Mesothelial cell of epicardium (in vitro differentiated cells): Measurements from ENCODE around the gene GRIK1. TPM values are rescaled to one million over a fixed set of nuclear protein-coding genes. Genes with fewer than 3 reads are reported as not detected.
A peak's percentile ranks its signal among the peaks of the same experiment; 100 is the strongest.

Experiments used
- DNase-seq, 2 experiments: peaks; one replicate each; pipeline ENCODE4 v3.0.0; 2021; ENCODE audit warnings: low spot score in 2 of 2; ENCODE audit not compliant: unreplicated experiment in 2 of 2
- H3K27ac Mint-ChIP-seq: 2 replicates; pipeline ENCODE4 v1.8.0; 2021; ENCODE audit warnings: mixed read lengths
- H3K27me3 Mint-ChIP-seq: 2 replicates; pipeline ENCODE4 v1.8.0; 2021; ENCODE audit warnings: low read depth, mixed read lengths
- H3K36me3 Mint-ChIP-seq: 2 replicates; pipeline ENCODE4 v1.8.0; 2021; ENCODE audit warnings: mixed read lengths
- H3K4me1 Mint-ChIP-seq: 2 replicates; pipeline ENCODE4 v1.8.0; 2021; ENCODE audit warnings: mixed read lengths
- H3K4me3 Mint-ChIP-seq: 2 replicates; pipeline ENCODE4 v1.8.0; 2021; ENCODE audit warnings: mild to moderate bottlenecking, moderate library complexity, mixed read lengths
- H3K9me3 Mint-ChIP-seq: 2 replicates; pipeline ENCODE4 v1.8.0; 2021; ENCODE audit warnings: mixed read lengths
- total RNA-seq: library from RNA; stranded (reverse); gene quantifications from 3 replicates; pipeline ENCODE4 v1.2.1, GENCODE V29; 2021
- TF ChIP-seq, protein P1 (sequence below): fragments of 200-600 bp; sonication (generic); IDR thresholded peaks from one replicate; pipeline ENCODE4 v1.5.0; 2021; ENCODE audit warnings: antibody characterized with exemption; ENCODE audit not compliant: unreplicated experiment

Gene GRIK1
- 4.3 to 5.9 TPM (median 5.4 TPM) in 3 replicates for total RNA-seq

GRCh38 chr21:29939924-29940275 lies at the start of gene GRIK1:
Gene GRIK1 (minus strand): TSS chr21:29939996.
- Mint-ChIP-seq H3K36me3 (no peaks in the 10 kb centered on the region), H3K9me3 (no peaks in the 10 kb centered on the region), H3K4me3 (peak within 1 kb of the TSS; percentile 84), H3K27me3 (peaks cover 91% of the 10 kb centered on the region), H3K27ac (no peak within 1 kb of the TSS), H3K4me1 (peaks cover 12% of the 10 kb centered on the region)
- TF ChIP-seq, protein P1, sequence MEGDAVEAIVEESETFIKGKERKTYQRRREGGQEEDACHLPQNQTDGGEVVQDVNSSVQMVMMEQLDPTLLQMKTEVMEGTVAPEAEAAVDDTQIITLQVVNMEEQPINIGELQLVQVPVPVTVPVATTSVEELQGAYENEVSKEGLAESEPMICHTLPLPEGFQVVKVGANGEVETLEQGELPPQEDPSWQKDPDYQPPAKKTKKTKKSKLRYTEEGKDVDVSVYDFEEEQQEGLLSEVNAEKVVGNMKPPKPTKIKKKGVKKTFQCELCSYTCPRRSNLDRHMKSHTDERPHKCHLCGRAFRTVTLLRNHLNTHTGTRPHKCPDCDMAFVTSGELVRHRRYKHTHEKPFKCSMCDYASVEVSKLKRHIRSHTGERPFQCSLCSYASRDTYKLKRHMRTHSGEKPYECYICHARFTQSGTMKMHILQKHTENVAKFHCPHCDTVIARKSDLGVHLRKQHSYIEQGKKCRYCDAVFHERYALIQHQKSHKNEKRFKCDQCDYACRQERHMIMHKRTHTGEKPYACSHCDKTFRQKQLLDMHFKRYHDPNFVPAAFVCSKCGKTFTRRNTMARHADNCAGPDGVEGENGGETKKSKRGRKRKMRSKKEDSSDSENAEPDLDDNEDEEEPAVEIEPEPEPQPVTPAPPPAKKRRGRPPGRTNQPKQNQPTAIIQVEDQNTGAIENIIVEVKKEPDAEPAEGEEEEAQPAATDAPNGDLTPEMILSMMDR: no peak
- DNase-seq: peak; percentile 20 to 41

- H3K27me3 Mint-ChIP-seq: no peaks in the 10 kb centered on the region
- DNase-seq: no peak
- no peaks in the 10 kb centered on the region for H3K36me3 Mint-ChIP-seq
- H3K27ac Mint-ChIP-seq: no peak overlapping the region
- peaks cover 11% of the 10 kb centered on the region for H3K4me1 Mint-ChIP-seq
- TF ChIP-seq, protein P1: no peak
- no peak overlapping the region for H3K4me3 Mint-ChIP-seq
- H3K9me3 Mint-ChIP-seq: peaks cover 45% of the 10 kb centered on the region
Measured at GRCh38 chr21:29987762-29988161, 48.0 kb upstream of the GRIK1 start.

- H3K27ac Mint-ChIP-seq: no peak overlapping the region
- H3K4me3 Mint-ChIP-seq: no peak overlapping the region
- no peaks in the 10 kb centered on the region for H3K36me3 Mint-ChIP-seq
- peaks cover 45% of the 10 kb centered on the region for H3K9me3 Mint-ChIP-seq
- DNase-seq: no peak
- H3K27me3 Mint-ChIP-seq: no peaks in the 10 kb centered on the region
- H3K4me1 Mint-ChIP-seq: no peaks in the 10 kb centered on the region
- TF ChIP-seq, protein P1: no peak
Measured at GRCh38 chr21:29985866-29986265, 46.1 kb upstream of the GRIK1 start.

DNA sequence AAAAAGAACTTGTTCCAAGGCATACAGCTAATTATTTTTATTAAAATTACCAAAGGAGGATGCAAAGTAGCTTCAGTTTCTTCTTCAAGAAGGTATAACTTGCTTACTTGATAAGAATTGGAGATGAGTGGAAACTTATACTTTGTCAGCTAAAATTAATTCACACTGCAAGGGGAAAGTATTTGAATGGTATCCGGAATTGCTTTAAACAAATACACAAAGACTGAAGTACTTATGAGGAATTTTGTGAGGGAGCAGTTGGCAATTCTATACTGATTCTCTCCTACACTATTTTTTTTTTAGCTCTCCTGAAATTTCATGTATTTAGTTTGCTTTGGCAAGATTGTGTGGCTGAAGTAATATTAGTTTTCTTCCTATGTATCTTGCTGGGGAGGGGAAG lies 39.2 kb upstream of the GRIK1 start:
- TF ChIP-seq, protein P1: no peak

DNA sequence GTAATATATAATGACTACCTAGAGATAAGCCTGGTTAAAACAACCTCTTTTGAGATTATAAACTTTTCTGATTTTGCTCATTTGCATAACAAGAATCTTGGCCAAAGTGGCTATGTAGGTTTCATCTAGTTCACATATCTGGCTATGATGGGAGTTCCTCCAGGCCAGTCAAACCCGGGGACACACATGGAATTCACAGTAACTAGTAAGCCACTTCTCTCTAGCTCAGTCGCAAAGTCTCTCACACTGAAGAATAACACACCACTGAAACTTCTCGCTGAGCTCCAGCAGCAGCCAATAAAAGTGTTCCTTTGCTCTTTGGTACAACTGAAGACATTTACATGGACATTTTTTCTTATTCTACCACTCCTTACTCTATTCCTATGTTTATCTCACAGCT lies 36.0 kb upstream of the GRIK1 start:
- Mint-ChIP-seq H3K9me3 (no peaks in the 10 kb centered on the region), H3K36me3 (no peaks in the 10 kb centered on the region), H3K4me1 (no peaks in the 10 kb centered on the region), H3K4me3 (no peak overlapping the region), H3K27me3 (no peaks in the 10 kb centered on the region), H3K27ac (no peak overlapping the region)
- TF ChIP-seq, protein P1: no peak
- DNase-seq: no peak

More for the DNA sequence above, 39.2 kb upstream of the GRIK1 start:
- H3K27me3 Mint-ChIP-seq: no peaks in the 10 kb centered on the region
- H3K27ac Mint-ChIP-seq: no peak overlapping the region
- no peak overlapping the region for H3K4me3 Mint-ChIP-seq
- no peak for DNase-seq
- no peaks in the 10 kb centered on the region for H3K9me3 Mint-ChIP-seq
- no peaks in the 10 kb centered on the region for H3K36me3 Mint-ChIP-seq
- H3K4me1 Mint-ChIP-seq: no peaks in the 10 kb centered on the region

- H3K27ac Mint-ChIP-seq: no peak overlapping the region
Measured at GRCh38 chr21:29973258-29973657, 33.5 kb upstream of the GRIK1 start.

More at GRCh38 chr21:29973258-29973657, 33.5 kb upstream of the GRIK1 start:
- TF ChIP-seq, protein P1: no peak
- Mint-ChIP-seq H3K36me3 (no peaks in the 10 kb centered on the region), H3K27me3 (no peaks in the 10 kb centered on the region), H3K9me3 (no peaks in the 10 kb centered on the region), H3K4me3 (no peak overlapping the region), H3K4me1 (peaks cover 8% of the 10 kb centered on the region)
- DNase-seq: no peak
